Naive thymus-derived CD8-positive, alpha-beta T cell (primary cell): ENCODE measurements around the gene SPSB1. TPM values are rescaled to one million over a fixed set of nuclear protein-coding genes. Genes with fewer than 3 reads are reported as not detected.

Source experiments
- ATAC-seq, 2 donors: fragments of 150-1000 bp; cut with Tn5 transposase in 1 of 2; sonication (Bioruptor Pico), chemical (Tn5 transposase) in 1 of 2; 1 replicate in 1 of 2; 2 replicates in 1 of 2; pipeline ENCODE4 v1.10.0; 2021; ENCODE audit warnings: mild to moderate bottlenecking in 2 of 2, moderate library complexity in 2 of 2
- POLR2A ChIA-PET: fragments of 350-600 bp; sonication (Branson Sonifier 250); formaldehyde crosslinking; loops from one replicate; lab custom pipeline; 2021; ENCODE audit warnings: antibody characterized with exemption; lab: Charles Lee
- DNase-seq, 10 donors: peaks; one replicate each; pipeline versions ENCODE4 v3.0.0 to v3.0.0-alpha.2; 2020 to 2022
- H3K27ac Mint-ChIP-seq, 10 donors: one replicate each; pipeline ENCODE4 v1.8.0; 2020 to 2022; ENCODE audit warnings: mild to moderate bottlenecking in 10 of 10, mixed read lengths in 10 of 10, moderate library complexity in 4 of 10, inconsistent platforms in 1 of 10
- H3K27me3 Mint-ChIP-seq, 5 donors: one replicate each; pipeline ENCODE4 v1.8.0; 2021 to 2022; ENCODE audit warnings: mixed read lengths in 5 of 5
- H3K36me3 Mint-ChIP-seq, 3 donors: one replicate each; pipeline ENCODE4 v1.8.0; 2020 to 2022; ENCODE audit warnings: mixed read lengths in 3 of 3, mild to moderate bottlenecking in 2 of 3, inconsistent platforms in 1 of 3
- H3K4me1 Mint-ChIP-seq, 4 donors: one replicate each; pipeline ENCODE4 v1.8.0; 2021 to 2022; ENCODE audit warnings: mixed read lengths in 4 of 4
- H3K4me3 Mint-ChIP-seq, 10 donors: one replicate each; pipeline ENCODE4 v1.8.0; 2020 to 2022; ENCODE audit warnings: mild to moderate bottlenecking in 10 of 10, mixed read lengths in 10 of 10, moderate library complexity in 6 of 10, inconsistent platforms in 1 of 10
- H3K9me3 Mint-ChIP-seq, 9 donors: one replicate each; pipeline ENCODE4 v1.8.0; 2020 to 2022; ENCODE audit warnings: mixed read lengths in 9 of 9, mild to moderate bottlenecking in 3 of 9, inconsistent platforms in 1 of 9, moderate library complexity in 1 of 9
- polyA plus RNA-seq, 3 donors: library from polyadenylated mRNA; unstranded; fragments of 300-500 nt; fragmentation: Illumina TruSeq; gene quantifications; one replicate each; pipeline ENCODE4 v1.2.3, GENCODE V29; 2021
- total RNA-seq, 8 experiments: library from RNA in 2 of 8; stranded (reverse) in 2 of 8; gene quantifications; one replicate each; pipeline ENCODE4 v1.2.3 and lab custom pipeline; 2021 to 2026

Gene SPSB1
- total and polyA plus RNA-seq, 5 experiments from 2014 or later: 0.44 to 1.7 (median 1.5) TPM

DNA sequence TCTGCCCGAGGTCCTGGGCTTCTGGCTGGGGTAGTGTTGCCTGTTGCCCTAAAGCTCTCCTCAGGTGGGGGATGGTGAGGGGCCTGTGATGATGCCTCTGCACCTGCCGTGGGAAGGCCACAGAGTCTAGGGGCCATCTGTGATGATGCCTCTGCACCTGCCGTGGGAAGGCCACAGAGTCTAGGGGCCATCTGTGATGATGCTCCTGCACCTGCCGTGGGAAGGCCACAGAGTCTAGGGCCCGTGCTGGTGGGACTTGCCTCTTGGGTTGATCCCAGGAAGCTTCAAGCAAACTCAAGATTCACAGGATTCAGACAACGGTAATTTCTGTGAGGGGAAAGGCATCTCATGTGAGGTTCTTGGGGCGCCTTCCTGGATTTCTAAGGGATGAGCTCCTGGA, 17.3 kb downstream of the SPSB1 start:
- no peak for DNase-seq
- Mint-ChIP-seq H3K27me3 (peaks cover 0 to 3% (median 0%) of the 10 kb centered on the region in 5 donors), H3K36me3 (no peaks in the 10 kb centered on the region), H3K4me3 (no peak overlapping the region), H3K27ac (peak overlapping the region in 1 of 10 donors; percentile 65), H3K4me1 (peaks cover 1 to 11% (median 4%) of the 10 kb centered on the region in 4 donors), H3K9me3 (no peaks in the 10 kb centered on the region)
- ATAC-seq: no peak
- POLR2A ChIA-PET: interaction anchor here (0.5 kb wide), 1 partner anchor 11 kb away, joined by 8 read pairs; no protein-coding TSS in a partner anchor

DNA sequence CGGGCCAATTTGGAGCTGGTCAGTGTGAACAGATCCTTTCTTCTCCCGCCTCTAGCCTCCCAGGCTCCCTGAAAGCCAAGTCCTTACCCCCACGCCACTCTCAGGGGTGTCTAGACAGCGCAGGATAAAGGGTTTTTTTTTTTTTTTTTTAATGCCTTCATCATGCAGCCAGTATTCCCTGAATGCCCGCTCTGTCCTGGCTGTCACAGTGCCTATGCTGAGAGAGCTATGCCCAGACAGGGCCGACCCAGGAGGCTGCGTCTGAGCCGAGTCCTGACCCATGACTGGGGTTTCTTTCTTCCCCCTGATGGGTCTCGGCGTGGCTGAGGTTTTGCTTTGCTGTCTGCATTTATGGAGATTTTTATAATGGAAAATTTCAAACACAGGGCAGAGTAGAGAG, 18.3 kb downstream of the SPSB1 start:
- Mint-ChIP-seq H3K4me3 (no peak overlapping the region), H3K4me1 (peaks cover 5 to 20% (median 11%) of the 10 kb centered on the region in 4 donors), H3K9me3 (no peaks in the 10 kb centered on the region), H3K27ac (no peak overlapping the region), H3K27me3 (no peaks in the 10 kb centered on the region), H3K36me3 (no peaks in the 10 kb centered on the region)
- no peak for DNase-seq
- POLR2A ChIA-PET: no interaction called here
- no peak for ATAC-seq

DNA sequence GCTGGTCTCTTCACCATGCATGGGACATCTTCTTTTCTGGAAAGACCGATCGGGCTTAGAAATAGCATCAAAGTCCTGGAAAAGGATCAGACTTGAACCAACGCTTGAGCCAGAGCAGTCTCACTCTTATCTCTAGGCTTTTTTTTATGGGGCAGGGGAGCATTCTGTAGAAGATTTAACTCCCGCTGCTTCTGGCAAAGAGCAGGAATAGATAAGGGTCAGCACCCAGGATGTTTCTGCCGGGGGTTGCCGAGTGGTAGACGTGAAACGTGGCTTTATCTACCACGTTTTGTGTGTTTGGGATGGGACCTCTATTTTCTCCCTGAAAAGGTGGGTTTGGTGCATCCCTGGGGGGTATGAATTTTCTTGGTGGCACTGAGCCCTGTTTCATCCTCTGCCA, 18.8 kb downstream of the SPSB1 start:
- no peak for ATAC-seq
- H3K4me1 Mint-ChIP-seq: peaks cover 4 to 20% (median 12%) of the 10 kb centered on the region in 4 donors

DNA sequence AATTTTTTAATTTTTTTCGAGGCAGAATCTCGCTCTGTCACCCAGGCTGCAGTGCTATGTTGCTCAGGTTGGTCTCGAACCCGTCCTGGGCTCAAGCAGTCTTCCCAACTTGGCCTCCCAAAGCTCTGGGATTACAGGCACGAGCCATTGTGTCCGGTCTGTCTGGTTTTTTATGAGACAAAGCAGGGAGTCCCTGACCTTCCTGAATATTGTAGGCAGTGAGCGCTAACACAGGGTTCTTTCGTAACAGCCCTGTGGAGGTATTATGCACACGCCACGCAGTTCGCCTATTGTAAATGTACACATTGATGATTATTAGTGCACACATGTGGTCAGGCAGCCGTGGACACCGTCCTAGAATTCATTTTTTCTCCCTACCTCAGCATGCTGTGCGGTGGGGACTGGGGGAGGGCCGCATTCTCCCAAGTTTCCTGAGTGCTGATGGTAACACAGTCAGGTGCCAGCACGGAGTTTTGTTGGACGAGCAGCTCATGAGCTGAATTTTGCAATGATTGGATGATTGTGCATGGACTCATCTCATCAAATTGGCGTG, 19.6 kb downstream of the SPSB1 start:
- POLR2A ChIA-PET: no interaction called here
- Mint-ChIP-seq H3K4me1 (peaks cover 7 to 25% (median 15%) of the 10 kb centered on the region in 4 donors), H3K27ac (no peak overlapping the region), H3K9me3 (no peaks in the 10 kb centered on the region), H3K4me3 (no peak overlapping the region), H3K27me3 (no peaks in the 10 kb centered on the region), H3K36me3 (no peaks in the 10 kb centered on the region)
- no peak for ATAC-seq
- DNase-seq: no peak

More for the DNA sequence above, 18.8 kb downstream of the SPSB1 start:
- POLR2A ChIA-PET: no interaction called here
- Mint-ChIP-seq H3K4me3 (no peak overlapping the region), H3K27ac (no peak overlapping the region), H3K9me3 (no peaks in the 10 kb centered on the region), H3K27me3 (no peaks in the 10 kb centered on the region), H3K36me3 (no peaks in the 10 kb centered on the region)
- DNase-seq: no peak

DNA sequence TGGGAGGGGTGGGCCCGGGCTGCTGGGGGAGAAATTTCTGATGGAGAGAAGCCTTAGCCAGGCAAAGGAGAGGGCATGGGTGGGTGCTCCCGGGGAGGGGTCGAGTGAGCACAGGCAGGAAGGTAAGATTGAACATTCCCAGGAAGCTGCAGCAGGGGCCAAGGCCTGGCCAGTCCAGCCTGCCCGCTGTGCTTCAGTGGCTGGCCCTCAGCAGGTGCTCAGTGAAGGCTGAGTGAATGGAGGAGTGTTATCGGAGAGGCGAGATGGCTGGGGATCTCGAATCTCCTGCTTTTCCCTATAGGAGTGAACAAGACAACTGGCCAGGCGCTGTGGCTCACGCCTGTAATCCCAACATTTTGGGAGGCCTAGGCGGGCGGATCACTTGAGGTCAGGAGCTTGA, 20.9 kb downstream of the SPSB1 start:
- no peak for DNase-seq
- ATAC-seq: no peak
- Mint-ChIP-seq H3K4me1 (peaks cover 8 to 37% (median 26%) of the 10 kb centered on the region in 4 donors), H3K4me3 (no peak overlapping the region), H3K36me3 (no peaks in the 10 kb centered on the region), H3K9me3 (no peaks in the 10 kb centered on the region), H3K27me3 (no peaks in the 10 kb centered on the region), H3K27ac (no peak overlapping the region)
- POLR2A ChIA-PET: no interaction called here

DNA sequence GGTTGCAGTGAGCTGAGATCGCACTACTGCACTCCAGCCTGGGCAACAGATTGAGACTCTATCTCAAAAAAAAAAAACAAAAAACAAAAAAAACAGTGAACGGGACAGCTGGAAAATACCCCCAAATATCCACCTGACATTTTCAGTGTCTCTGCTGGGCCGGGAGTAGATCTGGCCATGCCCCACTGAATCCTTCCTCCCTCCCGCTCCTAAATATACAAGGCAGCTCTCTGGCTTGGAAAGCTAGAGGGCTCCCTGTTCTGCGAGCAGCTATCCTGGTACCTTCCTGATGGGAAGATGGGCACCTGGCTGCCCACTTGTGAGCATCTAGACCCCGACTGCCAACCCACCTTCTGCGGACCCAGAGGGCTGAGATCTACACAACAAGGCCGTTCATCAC, 21.4 kb downstream of the SPSB1 start:
- Mint-ChIP-seq H3K4me3 (no peak overlapping the region), H3K4me1 (peaks cover 4 to 33% (median 26%) of the 10 kb centered on the region in 4 donors), H3K27ac (no peak overlapping the region), H3K9me3 (no peaks in the 10 kb centered on the region), H3K36me3 (no peaks in the 10 kb centered on the region), H3K27me3 (no peaks in the 10 kb centered on the region)
- POLR2A ChIA-PET: no interaction called here
- DNase-seq: no peak
- ATAC-seq: no peak

DNA sequence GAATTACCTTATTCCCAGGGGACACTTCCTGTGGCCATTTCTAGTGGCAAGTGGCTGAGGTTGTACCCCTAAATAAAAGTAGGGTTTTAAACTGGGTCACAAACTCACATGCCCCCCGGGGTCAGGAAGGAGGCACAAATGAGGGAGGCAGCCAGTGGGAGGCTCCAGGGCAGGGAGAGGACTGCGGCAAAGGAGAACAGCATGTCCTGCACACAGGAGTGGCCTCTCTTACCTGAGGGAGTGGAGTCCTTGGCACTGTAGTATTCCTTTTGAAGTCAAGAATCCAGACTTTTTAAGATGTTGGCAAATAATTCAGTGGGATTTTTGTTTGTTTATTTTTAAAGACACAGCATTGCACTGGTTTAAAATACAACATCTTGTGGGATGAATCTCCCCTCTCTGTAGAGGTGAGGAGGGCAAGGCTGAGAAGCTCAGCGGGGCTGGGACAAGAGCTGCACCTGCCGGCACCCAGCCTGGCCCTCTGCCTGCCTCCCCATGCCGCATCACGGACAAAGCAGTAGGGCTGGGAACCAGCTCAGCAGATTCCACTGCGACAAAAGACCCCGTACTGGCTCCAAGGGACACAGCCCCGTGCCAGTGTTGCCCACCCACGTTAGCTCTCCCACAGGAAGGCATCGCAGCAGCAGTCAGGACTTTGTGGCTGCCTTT, 22.2 kb downstream of the SPSB1 start:
- H3K4me1 Mint-ChIP-seq: peaks cover 4 to 33% (median 26%) of the 10 kb centered on the region in 4 donors
- no peak overlapping the region for H3K4me3 Mint-ChIP-seq
- H3K9me3 Mint-ChIP-seq: no peaks in the 10 kb centered on the region
- ATAC-seq: no peak
- POLR2A ChIA-PET: no interaction called here
- no peak overlapping the region for H3K27ac Mint-ChIP-seq
- no peaks in the 10 kb centered on the region for H3K27me3 Mint-ChIP-seq
- no peak for DNase-seq
- H3K36me3 Mint-ChIP-seq: no peaks in the 10 kb centered on the region

DNA sequence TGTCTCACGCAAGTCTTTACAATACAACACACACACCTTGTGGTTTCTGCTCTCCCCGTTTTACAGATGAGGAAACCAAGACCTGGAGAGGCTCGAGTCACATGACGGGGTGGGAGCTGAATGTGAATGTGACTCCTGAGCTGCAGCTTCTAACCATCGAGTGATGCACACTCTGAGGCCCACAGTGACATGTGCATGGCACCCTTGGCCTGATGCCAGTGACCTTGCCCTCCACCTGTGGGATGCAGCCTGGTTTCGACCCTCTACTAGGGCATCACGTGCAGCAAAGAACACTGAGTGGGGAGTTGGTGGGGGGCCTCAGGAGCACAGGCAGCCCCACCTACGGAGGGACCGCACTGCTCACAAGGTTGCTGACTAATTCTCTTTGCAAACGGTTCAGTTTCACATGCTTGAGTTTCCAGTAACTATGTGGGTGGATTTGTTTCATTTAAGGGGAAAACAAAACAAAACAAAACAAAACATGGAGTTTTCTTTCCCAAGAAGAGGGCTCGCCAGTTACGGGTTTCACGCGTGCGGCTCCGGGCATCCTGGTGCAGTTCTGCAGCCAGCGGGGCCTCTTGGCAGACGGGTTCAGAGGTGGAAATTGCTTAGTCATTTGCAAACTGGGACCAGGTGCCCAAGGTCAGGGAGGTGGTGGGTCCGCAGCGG, 22.9 kb downstream of the SPSB1 start:
- DNase-seq: no peak
- Mint-ChIP-seq H3K4me1 (peaks cover 4 to 33% (median 26%) of the 10 kb centered on the region in 4 donors), H3K4me3 (no peak overlapping the region), H3K27me3 (no peaks in the 10 kb centered on the region), H3K36me3 (no peaks in the 10 kb centered on the region), H3K9me3 (no peaks in the 10 kb centered on the region), H3K27ac (no peak overlapping the region)
- POLR2A ChIA-PET: no interaction called here
- no peak for ATAC-seq

DNA sequence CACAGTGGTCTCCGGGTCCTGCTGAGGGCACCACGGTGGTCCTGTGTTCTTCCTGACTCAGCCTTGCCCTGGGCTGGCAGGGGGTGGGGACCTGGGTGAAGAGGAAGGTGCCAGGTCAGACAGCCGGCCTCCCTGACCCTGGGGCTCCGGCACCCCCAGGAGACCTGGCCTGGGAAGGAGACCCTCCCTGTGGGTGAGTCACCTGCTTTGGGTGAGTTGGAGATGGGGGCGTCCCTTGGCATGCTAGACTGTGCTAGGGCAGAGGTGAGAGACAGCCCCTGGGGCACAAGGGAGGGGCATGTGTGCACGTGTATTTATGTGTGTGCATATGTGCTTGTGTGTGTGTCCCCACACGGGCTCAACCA, 23.4 kb downstream of the SPSB1 start:
- POLR2A ChIA-PET: no interaction called here
- ATAC-seq: no peak
- Mint-ChIP-seq H3K27ac (no peak overlapping the region), H3K36me3 (no peaks in the 10 kb centered on the region), H3K27me3 (no peaks in the 10 kb centered on the region), H3K4me3 (no peak overlapping the region), H3K9me3 (no peaks in the 10 kb centered on the region), H3K4me1 (peaks cover 4 to 33% (median 26%) of the 10 kb centered on the region in 4 donors)
- no peak for DNase-seq

DNA sequence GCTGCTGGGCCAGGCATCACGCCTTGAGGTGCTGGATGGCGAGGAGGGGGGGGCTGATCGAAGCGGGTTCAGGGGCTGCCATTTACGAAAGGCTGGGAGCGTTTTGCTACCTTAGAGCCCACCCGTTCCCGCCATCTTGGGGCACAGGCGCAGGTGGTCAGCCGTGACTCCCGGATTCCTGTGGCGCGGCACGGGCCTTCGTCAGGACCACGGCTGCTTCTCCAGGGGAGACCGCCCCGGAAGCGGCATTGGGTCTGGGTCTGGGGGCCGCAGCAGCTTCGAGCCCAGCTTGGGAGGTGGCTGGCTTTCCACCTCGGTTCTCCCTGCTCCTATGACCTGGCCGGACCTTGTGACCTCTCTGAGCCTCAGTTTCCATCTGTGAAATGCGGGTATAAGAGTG, 23.8 kb downstream of the SPSB1 start:
- POLR2A ChIA-PET: no interaction called here
- H3K36me3 Mint-ChIP-seq: no peaks in the 10 kb centered on the region
- H3K4me1 Mint-ChIP-seq: peaks cover 4 to 33% (median 26%) of the 10 kb centered on the region in 4 donors

DNA sequence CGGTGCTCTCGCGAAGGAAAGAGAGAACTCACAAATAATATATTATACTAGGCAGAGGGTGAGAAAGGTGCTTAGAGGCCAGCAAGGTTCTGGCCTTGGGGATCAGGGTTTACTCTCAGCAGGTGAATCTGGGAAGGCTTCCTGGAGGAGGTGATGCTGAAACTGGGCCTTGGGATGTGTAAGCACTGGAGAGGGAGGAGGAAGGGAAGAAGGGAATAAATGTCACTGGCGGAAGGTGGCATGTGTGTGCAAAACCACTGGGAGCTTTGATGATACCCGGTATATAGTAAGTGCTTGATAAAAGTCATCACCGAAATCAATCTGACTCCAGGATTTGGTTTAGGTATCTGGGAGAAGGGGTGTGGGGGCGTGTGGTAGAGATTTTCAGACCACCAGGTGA, 24.4 kb downstream of the SPSB1 start:
- Mint-ChIP-seq H3K9me3 (no peaks in the 10 kb centered on the region), H3K36me3 (no peaks in the 10 kb centered on the region), H3K27ac (peak overlapping the region in 4 of 10 donors; percentile 34 to 57 (median 48)), H3K4me1 (peaks cover 4 to 33% (median 26%) of the 10 kb centered on the region in 4 donors), H3K4me3 (peak overlapping the region in 4 of 10 donors; percentile 68 to 79 (median 70)), H3K27me3 (no peaks in the 10 kb centered on the region)
- DNase-seq (no peak), ATAC-seq (no peak)
- POLR2A ChIA-PET: no interaction called here

More for the DNA sequence above, 23.8 kb downstream of the SPSB1 start:
- no peak for DNase-seq
- Mint-ChIP-seq H3K9me3 (no peaks in the 10 kb centered on the region), H3K4me3 (no peak overlapping the region), H3K27ac (peak overlapping the region in 1 of 10 donors; percentile 55), H3K27me3 (no peaks in the 10 kb centered on the region)
- ATAC-seq: no peak

DNA sequence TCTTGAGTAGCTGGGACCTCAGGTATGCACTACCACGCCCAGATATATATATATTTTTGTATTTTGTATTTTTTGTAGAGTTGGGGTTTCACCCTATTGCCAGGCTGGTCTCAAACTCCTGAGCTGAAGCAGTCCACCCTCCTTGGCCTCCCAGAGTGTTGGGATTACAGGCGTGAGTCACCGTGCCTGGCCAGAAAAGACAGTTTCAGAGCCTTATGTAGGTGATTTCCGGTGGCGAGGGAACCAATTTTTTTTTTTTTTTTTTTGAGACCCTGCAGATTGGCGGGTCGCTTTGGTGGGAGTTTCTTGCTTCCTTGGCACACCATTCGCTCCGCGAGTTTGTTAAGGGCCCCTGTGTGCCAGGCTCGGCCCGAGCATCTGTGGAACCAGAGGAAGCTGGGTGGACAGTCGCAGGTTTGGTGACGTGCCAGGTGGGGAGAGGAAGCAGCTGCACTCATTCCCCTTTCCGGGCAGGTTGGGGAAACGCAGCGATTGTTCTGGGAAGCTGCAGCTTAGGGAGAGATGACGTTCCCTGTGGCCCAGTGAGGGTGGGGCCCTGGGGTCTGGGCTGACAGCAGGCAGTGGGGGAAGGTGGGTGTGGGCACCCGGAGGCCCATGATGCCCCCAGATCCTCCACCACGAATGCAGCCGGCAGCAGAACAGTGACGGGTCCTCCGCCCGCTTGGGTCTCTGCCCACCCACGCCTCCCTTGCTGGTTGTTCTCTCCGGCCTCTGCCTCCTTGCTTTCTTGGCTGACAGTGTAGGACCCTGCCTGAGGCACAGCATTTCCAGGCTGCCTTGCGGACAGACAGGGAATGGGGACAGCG, 25.1 kb downstream of the SPSB1 start:
- ATAC-seq (peak in 1 of 2 donors; percentile 18), DNase-seq (peak in 1 of 10 donors; percentile 7)
- H3K27me3 Mint-ChIP-seq: no peaks in the 10 kb centered on the region
- peaks cover 4 to 33% (median 26%) of the 10 kb centered on the region in 4 donors for H3K4me1 Mint-ChIP-seq
- POLR2A ChIA-PET: interaction anchor here (0.7 kb wide), 1 partner anchor 83 kb away, joined by 3 read pairs; the partner anchor contains the start of gene H6PD
- H3K4me3 Mint-ChIP-seq: peak overlapping the region; percentile 48 to 79 (median 70)
- no peaks in the 10 kb centered on the region for H3K36me3 Mint-ChIP-seq
- peak overlapping the region in 2 of 10 donors; percentile 14 to 57 for H3K27ac Mint-ChIP-seq
- H3K9me3 Mint-ChIP-seq: no peaks in the 10 kb centered on the region
